CD4-positive, alpha-beta T cell treated with Interferon gamma for 1 hour (primary cell): ENCODE results near the gene SOX5.

Experiments
- DNase-seq: peaks from one replicate; pipeline ENCODE4 v3.0.0-alpha.2; 2020

Gene SOX5

DNA sequence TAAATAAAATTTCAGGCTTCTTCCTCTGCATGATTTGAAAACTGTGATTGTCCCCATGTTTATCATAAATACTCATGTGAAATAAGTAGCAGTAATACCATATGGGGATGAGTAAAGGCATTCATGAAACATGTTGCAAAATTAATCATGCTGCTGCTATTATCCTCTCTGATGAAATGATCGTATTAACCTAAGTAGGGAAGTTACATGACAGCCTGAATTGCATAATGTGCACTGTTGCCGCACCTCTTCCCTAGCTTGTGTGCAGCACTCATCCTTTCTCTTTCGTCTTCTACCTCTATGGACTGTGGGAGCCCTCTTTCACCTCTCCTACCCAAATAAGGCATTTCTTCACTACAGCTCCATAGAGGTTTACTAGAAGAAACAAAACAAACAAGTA lies 367.6 kb downstream of the SOX5 start:
- no peak for DNase-seq

DNA sequence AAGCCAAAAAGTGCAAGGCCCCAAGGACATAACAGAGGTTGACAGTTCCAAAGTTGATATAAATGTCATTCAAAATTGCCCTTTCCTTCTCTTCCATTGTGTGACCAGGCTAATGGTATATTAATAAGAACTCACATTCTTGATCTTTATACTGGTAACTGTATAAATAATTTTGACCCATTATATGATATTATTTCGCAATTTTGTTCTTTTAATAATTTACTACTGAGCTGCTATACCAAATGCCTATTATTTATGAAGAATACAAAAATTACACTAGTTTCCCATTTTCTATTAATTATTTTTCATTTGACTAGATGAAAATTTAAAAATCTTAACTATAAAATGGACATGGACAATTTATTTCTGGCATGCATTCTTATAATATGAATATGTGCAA lies 370.2 kb downstream of the SOX5 start:
- no peak for DNase-seq

DNA sequence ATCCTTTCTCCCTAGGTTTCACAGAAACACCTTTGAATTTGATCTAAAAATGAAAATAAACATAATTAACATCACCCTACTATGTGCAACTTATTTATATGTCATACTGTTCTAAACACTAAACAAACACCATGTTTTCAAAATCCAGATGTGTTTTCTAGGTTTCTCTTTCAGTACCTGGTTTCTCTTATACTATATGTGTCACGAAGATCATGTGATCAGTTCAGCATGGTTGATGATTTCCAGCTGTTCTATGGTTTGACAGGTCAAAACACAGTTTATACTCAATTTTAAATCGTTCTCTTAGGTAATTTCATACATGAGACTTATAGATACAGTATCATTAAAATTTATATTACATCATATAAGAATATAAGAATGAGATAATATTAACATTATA lies 373.1 kb downstream of the SOX5 start:
- DNase-seq: no peak

DNA sequence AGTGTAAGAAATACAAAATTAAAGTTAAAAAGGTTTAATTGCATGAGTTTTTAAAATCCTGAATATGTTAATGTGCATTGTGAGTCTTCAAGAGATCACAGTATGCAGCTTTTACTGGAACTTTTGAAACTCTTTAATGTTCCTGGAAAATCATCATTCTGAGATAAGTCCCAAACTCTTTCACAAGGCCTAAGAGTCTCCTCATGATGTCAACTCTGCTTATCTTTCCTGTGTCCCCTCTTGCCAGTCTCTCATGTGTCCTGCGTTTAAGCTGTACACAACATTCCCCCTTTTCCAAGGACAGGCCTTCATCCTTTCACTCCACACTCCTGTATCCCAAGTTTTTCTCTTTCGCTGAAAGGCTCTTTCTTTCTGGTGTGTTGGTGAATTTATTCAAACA lies 380.1 kb downstream of the SOX5 start:
- no peak for DNase-seq

DNA sequence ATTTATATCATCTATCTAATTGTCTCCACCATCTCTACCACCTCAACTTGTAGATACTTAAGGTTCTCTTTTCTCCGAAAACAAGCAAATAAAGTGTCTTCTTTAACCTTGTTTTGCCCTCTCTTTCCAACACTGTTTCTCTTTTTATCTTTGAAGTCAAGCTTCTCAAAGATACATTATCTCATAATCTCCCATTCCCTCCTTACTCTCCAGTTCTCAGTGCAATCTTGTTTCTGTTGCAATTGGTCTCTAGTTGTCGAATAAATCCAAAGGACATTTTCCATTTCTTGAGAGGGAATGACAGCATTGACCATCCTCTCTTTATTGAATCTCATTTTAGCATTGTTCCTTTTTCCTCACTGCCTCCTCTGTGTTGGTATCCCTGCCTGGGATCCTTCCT lies 383.3 kb downstream of the SOX5 start:
- no peak for DNase-seq

- DNase-seq: no peak
These were observed 384.9 kb downstream of the SOX5 start for GRCh38 chr12:23564451-23565152.

GRCh38 chr12:23561364-23562345 lies 387.8 kb downstream of the SOX5 start:
- DNase-seq: no peak

GRCh38 chr12:23560611-23561010 lies 388.9 kb downstream of the SOX5 start:
- DNase-seq: no peak

DNA sequence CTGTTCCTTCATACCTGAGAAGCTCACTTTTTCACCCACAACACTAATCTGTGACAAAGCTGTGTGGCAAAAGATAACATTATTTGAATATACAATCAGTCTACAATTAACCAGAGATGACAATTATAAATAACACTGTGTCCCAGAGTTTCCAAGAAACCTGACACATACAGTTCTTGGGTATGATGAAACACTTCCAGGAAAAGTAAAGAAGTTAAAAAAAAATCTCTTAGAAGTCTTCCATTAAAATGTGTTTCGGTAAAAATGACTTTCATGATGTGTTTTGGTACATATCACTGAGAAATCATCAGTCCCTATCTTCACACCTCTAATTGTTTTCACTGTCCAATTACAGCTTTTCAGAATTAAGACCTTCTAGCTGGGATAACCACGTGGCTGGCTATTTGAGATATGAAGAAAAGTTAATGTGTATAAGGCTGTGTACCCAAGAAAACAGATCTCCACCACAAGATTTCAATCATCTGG lies 390.2 kb downstream of the SOX5 start:
- DNase-seq: no peak

GRCh38 chr12:23556661-23557060 lies 392.8 kb downstream of the SOX5 start:
- DNase-seq: no peak

- DNase-seq: no peak
These were observed 393.7 kb downstream of the SOX5 start for GRCh38 chr12:23555825-23556207.

DNA sequence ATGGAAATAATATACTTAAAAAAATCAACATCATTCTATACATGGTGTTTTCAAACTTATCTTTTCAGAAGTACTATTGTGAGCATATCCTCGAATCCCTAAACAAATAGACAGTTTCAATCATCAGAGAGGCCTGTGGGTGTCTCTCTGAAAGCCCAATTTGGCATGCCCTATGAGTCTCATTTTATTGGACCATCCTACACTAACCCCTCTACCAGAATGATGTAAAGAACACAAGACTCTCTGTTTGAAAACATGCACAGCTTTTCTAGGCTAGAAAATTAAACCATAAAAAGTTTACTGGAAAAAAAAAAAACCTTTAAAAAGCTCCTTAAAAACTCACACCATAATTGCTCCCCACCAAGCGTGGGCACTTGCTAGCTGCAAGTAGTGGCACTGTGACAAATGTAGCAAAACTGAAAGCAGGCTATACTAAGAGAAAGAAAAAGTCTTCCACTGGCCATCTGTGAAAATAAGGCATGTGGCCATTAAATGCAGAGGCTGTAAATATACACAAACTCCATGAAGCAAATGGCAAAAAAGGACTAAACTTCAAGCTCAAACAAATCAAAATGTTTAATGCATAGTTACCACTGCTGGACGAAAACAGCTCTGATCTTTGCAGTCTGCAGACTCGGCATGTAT lies 394.2 kb downstream of the SOX5 start:
- DNase-seq: no peak

DNA sequence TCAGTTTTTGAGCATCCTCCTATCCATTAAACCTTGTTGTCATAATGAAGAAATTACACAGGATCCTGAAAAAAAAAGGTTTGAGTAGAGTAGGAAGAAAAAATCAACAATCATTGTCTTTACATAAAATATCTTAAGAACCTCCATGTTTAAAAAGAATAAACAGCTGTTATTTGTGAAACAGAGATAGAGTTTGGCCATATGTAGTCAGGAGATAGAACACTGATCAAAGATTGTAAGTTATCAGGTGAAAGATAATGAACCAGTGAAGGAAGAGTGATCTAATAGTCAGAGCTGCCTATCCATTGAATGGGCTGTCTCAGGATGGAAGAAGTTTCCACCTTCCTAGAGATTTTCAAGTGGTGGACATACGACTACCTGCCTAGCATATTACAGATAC lies 397.1 kb downstream of the SOX5 start:
- no peak for DNase-seq

GRCh38 chr12:23550753-23551152 lies 398.7 kb downstream of the SOX5 start:
- no peak for DNase-seq

GRCh38 chr12:23548742-23549141 lies 400.7 kb downstream of the SOX5 start:
- DNase-seq: no peak

- DNase-seq: no peak
These were observed 402.7 kb downstream of the SOX5 start for GRCh38 chr12:23546756-23547155.

DNA sequence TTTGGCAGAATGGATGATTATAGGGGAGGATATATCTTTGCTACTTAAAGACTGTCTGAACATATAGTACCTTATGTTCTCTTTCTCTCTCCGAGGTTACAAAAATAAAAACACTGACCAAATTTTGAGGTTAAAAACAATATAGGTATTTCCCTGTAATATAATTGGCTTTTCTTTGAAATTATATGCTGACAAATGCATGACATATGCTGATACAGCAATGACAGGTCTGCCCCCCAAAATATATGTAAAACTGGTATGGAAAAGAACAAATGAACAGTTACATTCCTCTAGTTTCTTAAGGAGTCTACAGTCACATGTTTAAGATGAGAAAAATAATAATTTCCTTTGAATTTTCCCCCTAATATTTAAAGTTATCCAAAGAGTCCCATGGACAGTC lies 405.7 kb downstream of the SOX5 start:
- DNase-seq: no peak

DNA sequence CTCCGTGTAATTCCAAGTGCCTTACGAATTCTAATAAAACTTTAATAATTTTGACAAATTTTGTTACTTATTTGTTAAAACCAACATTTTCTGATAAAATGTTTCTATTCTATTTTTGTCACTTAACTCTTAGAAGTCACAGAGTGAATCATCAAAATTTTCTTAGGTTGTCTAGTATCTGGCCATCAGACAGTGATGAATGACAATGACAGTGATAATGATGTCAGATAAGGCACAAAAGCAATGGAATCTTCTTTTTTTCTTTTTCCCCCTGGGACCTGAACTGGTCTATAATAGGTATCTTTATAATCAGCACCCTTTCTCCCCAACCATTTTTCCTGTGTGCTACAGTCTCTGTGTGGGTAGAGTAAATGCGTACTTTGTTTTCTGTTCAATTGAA lies 407.3 kb downstream of the SOX5 start:
- no peak for DNase-seq

DNA sequence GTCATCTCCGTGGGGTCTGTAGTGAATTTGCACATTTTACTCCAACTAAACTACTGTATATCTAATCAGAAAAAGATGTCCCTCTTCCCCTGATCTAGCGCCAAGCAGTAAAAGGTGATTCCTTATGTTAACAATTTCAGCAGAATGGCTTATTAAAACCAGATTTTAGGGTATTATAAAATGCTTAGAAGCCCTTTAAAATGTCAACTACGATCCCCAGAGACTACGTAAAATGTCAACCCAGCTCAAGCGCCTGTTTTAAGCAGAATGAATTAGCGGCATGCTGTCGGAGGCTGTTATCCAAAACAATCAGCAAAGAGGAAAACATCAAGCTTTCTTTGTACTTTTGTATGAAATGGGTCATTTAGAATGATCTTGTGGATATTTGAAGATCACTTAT lies 408.9 kb downstream of the SOX5 start:
- DNase-seq: no peak

- DNase-seq: peak; percentile 21
These were observed 413.2 kb downstream of the SOX5 start for GRCh38 chr12:23536293-23536692.

DNA sequence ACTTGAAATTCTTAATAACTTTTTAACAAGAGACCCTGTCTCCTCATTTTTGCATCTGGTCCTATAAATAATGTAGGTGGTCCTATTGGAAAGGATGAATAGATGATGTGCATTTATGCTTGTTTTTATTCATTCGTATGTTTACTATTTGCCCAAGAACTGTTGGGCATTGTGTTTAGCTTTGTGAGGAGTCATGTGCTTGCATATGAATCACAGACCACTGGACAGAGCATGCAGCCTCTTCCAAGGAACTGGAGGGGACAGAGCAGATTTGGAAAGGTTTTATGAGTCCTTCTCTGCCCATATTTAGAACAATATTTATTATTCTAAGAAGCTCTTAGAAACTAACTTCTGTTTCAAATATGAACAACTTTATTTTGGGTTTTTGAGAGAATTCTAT lies 414.0 kb downstream of the SOX5 start:
- no peak for DNase-seq

DNA sequence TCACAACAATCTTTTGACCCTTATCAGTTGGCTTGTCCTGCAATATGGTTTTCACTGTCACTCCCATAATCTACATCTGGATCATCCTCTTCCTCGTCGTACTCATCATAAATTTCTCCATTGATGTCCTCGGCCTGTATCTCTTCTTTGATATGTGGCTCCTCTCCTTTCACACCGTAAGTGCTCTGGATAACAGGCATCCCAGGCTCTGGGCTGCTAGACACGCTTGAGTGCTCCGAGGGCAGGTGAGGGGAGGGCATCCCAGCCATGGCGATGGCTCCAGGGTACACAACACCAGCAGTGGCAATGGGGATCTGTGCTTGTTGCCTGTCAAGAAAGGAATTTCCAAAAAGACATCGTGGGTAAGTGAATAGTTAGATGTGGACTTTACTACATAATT lies 415.3 kb downstream of the SOX5 start:
- DNase-seq: no peak

- no peak for DNase-seq
These were observed 415.8 kb downstream of the SOX5 start for GRCh38 chr12:23533699-23534098.

DNA sequence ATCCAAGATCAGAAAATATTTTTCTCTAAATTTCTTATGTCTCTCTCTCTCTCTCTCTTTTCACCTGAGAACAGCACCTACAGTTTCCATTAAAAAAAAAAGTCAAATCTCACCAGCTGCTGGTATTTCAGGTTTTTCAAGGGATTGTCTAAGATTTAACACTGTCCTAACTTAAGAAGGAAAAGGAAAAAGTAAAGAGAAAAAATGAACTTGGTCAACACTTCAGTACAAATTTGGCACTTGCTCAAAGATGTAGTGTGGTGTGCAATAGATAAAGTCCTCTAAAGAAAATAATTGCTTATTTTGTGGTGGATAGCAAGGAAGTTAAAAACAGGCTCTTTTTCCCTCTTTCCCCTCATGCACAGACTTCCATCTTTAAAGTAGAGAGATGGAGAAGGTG lies 416.2 kb downstream of the SOX5 start:
- DNase-seq: no peak
